ENCODE results near the gene FCHO1.

Gene FCHO1

GRCh38 chr19:17829855-17830566 lies 78.7 kb downstream of the FCHO1 start:
- Histone ChIP-seq H3K36me3 (no peaks in the 10 kb centered on the region), H3K27ac (peak overlapping the region; percentile 60), H3K27me3 (ENCODE audit: insufficient read depth, low read depth, severe bottlenecking) (no peaks in the 10 kb centered on the region), H3K9me3 (ENCODE audit: severe bottlenecking) (no peaks in the 10 kb centered on the region), H3K4me3 (ENCODE audit: low read depth, low read length) (peak overlapping the region; percentile 40)
- DNase-seq = peak; percentile 83
- peak; percentile 14; the same call in 1 of the 2 replicates for TF ChIP-seq CTCF (IDR thresholded peaks at IDR 0.05; ENCODE audit: low read depth, low read length)

GRCh38 chr19:17830567-17831418 lies 79.5 kb downstream of the FCHO1 start:
- Histone ChIP-seq H3K27ac (peak overlapping the region; percentile 60), H3K4me3 (ENCODE audit: low read depth, low read length) (peak overlapping the region; percentile 40), H3K36me3 (no peaks in the 10 kb centered on the region), H3K9me3 (ENCODE audit: severe bottlenecking) (no peaks in the 10 kb centered on the region), H3K27me3 (ENCODE audit: insufficient read depth, low read depth, severe bottlenecking) (no peaks in the 10 kb centered on the region)
- TF ChIP-seq CTCF (IDR thresholded peaks at IDR 0.05; ENCODE audit: low read depth, low read length) = no peak
- DNase-seq = peak; percentile 82

GRCh38 chr19:17831419-17831888 lies 80.2 kb downstream of the FCHO1 start:
- no peak for TF ChIP-seq CTCF (IDR thresholded peaks at IDR 0.05; ENCODE audit: low read depth, low read length)
- DNase-seq = no peak
- no peaks in the 10 kb centered on the region for H3K9me3 ChIP-seq (ENCODE audit: severe bottlenecking)
- peak overlapping the region; percentile 30 for H3K4me3 ChIP-seq (ENCODE audit: low read depth, low read length)
- no peaks in the 10 kb centered on the region for H3K36me3 ChIP-seq
- H3K27me3 ChIP-seq (ENCODE audit: insufficient read depth, low read depth, severe bottlenecking) = no peaks in the 10 kb centered on the region
- H3K27ac ChIP-seq = no peak overlapping the region

- H3K9me3 ChIP-seq (ENCODE audit: severe bottlenecking) = no peaks in the 10 kb centered on the region
- H3K27me3 ChIP-seq (ENCODE audit: insufficient read depth, low read depth, severe bottlenecking) = no peaks in the 10 kb centered on the region
- no peak for DNase-seq
- TF ChIP-seq CTCF (IDR thresholded peaks at IDR 0.05; ENCODE audit: low read depth, low read length) = no peak
- no peak overlapping the region for H3K27ac ChIP-seq
- no peak overlapping the region for H3K4me3 ChIP-seq (ENCODE audit: low read depth, low read length)
- no peaks in the 10 kb centered on the region for H3K36me3 ChIP-seq
Observed at GRCh38 chr19:17832443-17833208, 81.3 kb downstream of the FCHO1 start.

- peak; percentile 18 for DNase-seq
- Histone ChIP-seq H3K27me3 (ENCODE audit: insufficient read depth, low read depth, severe bottlenecking) (no peaks in the 10 kb centered on the region), H3K27ac (no peak overlapping the region), H3K36me3 (no peaks in the 10 kb centered on the region), H3K4me3 (ENCODE audit: low read depth, low read length) (no peak overlapping the region), H3K9me3 (ENCODE audit: severe bottlenecking) (no peaks in the 10 kb centered on the region)
- TF ChIP-seq CTCF (IDR thresholded peaks at IDR 0.05; ENCODE audit: low read depth, low read length) = peak; percentile 32; the same call in 1 of the 2 replicates
Observed at GRCh38 chr19:17834350-17835181, 83.3 kb downstream of the FCHO1 start.

All from WERI-Rb-1 (cell line).